Astrocyte of the cerebellum (primary cell): ENCODE data around the gene NAA20.

Experiments used
- DNase-seq: peaks from one replicate; pipeline ENCODE4 v3.0.0-alpha.2; 2011; ENCODE audit warnings: low read depth
- H3K4me3 ChIP-seq: 2 replicates; pipeline ENCODE4 v1.5.1; 2011; ENCODE audit warnings: mild to moderate bottlenecking, low read depth, low read length, moderate library complexity
- CTCF ChIP-seq: IDR thresholded peaks from 2 replicates; pipeline ENCODE4 v1.5.1; 2012; ENCODE audit warnings: low read length, low read depth, moderate library complexity, mild to moderate bottlenecking; ENCODE audit errors: missing control alignments
- in situ Hi-C: cut with HindIII; loops from 2 replicates; pipeline ENCODE4 v1.10.0; 2017; ENCODE audit warnings: low sequenced_read_pairs

Gene NAA20

GRCh38 chr20:19970256-19970765 lies 46.9 kb upstream of the NAA20 start:
- no peak for DNase-seq
- in situ Hi-C loops, result loop anchor here (10.0 kb wide), 1 partner anchor 186 kb away; no protein-coding TSS in a partner anchor
- H3K4me3 ChIP-seq, result no peak overlapping the region
- no peak for TF ChIP-seq CTCF

- in situ Hi-C loops, result loop anchor here (10.0 kb wide), 1 partner anchor 186 kb away; no protein-coding TSS in a partner anchor
- H3K4me3 ChIP-seq, result no peak overlapping the region
- DNase-seq, result no peak
- no peak for TF ChIP-seq CTCF
Observed at GRCh38 chr20:19971116-19971515, 46.0 kb upstream of the NAA20 start.

GRCh38 chr20:19973961-19974629 lies 43.1 kb upstream of the NAA20 start:
- peak; percentile 81 for DNase-seq
- in situ Hi-C loops, result loop anchor here (10.0 kb wide), 1 partner anchor 189 kb away; no protein-coding TSS in a partner anchor
- no peak for TF ChIP-seq CTCF
- peak overlapping the region; percentile 93 for H3K4me3 ChIP-seq

DNA sequence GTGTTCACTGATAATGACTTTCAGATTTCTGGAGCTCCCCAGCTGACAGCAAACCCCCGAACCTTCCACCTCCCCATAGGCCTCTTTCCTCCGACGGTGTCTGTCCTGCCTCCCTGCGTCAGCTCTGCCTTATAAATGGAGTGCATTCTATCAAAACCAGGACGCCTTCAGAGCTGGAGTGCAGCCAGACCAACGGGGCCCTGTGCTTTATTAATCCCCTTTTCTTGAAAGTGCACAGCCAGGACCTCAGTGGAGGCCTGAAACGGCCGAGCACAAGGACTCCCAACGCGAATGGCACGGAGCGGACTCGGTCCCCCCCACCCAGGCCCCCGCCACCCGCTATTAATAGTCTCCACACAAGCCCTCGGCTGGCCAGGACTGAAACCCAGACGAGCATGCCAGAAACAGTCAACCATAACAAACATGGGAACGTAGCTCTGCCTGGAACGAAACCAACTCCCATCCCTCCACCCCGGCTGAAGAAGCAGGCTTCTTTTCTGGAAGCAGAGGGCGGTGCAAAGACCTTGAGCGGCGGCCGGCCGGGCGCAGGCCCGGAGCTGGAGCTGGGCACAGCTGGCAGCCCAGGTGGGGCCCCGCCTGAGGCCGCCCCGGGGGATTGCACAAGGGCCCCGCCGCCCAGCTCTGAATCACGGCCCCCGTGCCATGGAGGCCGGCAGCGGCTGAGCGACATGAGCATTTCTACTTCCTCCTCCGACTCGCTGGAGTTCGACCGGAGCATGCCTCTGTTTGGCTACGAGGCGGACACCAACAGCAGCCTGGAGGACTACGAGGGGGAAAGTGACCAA lies 42.3 kb upstream of the NAA20 start:
- TF ChIP-seq CTCF, result no peak
- in situ Hi-C loops, result loop anchor here (10.0 kb wide), 1 partner anchor 190 kb away; no protein-coding TSS in a partner anchor
- peak; percentile 96 for DNase-seq
- H3K4me3 ChIP-seq, result peak overlapping the region; percentile 93

GRCh38 chr20:19975436-19975799 lies 41.7 kb upstream of the NAA20 start:
- H3K4me3 ChIP-seq, result peak overlapping the region; percentile 93
- TF ChIP-seq CTCF, result no peak
- in situ Hi-C loops, result loop anchor here (10.0 kb wide), 1 partner anchor 191 kb away; no protein-coding TSS in a partner anchor
- no peak for DNase-seq

DNA sequence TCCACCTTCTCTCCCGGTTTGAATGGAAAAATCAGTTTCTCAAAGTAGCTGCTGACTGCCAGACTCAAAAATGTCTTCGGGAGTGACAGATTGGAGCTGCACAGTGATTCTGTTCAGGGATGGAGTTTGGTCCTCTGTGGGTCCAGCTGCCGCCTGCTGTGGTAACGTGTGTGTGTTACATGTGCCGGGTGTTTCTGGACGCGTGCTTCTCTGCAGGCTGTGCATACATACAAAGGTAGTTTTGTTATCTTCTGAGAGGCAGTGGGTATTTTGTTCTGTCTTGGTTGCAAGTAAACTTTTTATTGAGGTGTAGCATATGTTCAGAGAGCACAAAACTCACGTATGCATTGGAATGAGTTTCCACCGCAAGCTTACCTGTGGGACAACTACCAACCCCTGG lies 41.3 kb upstream of the NAA20 start:
- in situ Hi-C loops, result loop anchor here (10.0 kb wide), 1 partner anchor 191 kb away; no protein-coding TSS in a partner anchor
- TF ChIP-seq CTCF, result no peak
- H3K4me3 ChIP-seq, result peak overlapping the region; percentile 93
- no peak for DNase-seq
